Fibroblast of skin of right quadriceps (primary cell): ENCODE results near the gene CAPN13.

Experiments
- DNase-seq: peaks from one replicate; pipeline ENCODE4 v3.0.0-alpha.2; 2013

Gene CAPN13

GRCh38 chr2:30678410-30679137 lies 128.7 kb downstream of the CAPN13 start:
- DNase-seq, result no peak

GRCh38 chr2:30677861-30678385 lies 129.3 kb downstream of the CAPN13 start:
- DNase-seq, result no peak

GRCh38 chr2:30677231-30677630 lies 130.0 kb downstream of the CAPN13 start:
- DNase-seq, result no peak

- DNase-seq, result no peak
These were observed 131.5 kb downstream of the CAPN13 start for GRCh38 chr2:30675758-30676157.

- no peak for DNase-seq
These were observed 134.1 kb downstream of the CAPN13 start for GRCh38 chr2:30673127-30673526.
